C4-2B (cell line): ENCODE results near the gene AFF2.

Experiments
- CTCF ChIP-seq: fragments of 450-650 bp; conservative IDR thresholded peaks from 2 replicates; pipeline ENCODE4 v1.5.1; 2017; ENCODE audit warnings: mild to moderate bottlenecking
- ZFX ChIP-seq: fragments of 450-650 bp; IDR thresholded peaks from 2 replicates; pipeline ENCODE4 v1.6.1; 2017

DNA sequence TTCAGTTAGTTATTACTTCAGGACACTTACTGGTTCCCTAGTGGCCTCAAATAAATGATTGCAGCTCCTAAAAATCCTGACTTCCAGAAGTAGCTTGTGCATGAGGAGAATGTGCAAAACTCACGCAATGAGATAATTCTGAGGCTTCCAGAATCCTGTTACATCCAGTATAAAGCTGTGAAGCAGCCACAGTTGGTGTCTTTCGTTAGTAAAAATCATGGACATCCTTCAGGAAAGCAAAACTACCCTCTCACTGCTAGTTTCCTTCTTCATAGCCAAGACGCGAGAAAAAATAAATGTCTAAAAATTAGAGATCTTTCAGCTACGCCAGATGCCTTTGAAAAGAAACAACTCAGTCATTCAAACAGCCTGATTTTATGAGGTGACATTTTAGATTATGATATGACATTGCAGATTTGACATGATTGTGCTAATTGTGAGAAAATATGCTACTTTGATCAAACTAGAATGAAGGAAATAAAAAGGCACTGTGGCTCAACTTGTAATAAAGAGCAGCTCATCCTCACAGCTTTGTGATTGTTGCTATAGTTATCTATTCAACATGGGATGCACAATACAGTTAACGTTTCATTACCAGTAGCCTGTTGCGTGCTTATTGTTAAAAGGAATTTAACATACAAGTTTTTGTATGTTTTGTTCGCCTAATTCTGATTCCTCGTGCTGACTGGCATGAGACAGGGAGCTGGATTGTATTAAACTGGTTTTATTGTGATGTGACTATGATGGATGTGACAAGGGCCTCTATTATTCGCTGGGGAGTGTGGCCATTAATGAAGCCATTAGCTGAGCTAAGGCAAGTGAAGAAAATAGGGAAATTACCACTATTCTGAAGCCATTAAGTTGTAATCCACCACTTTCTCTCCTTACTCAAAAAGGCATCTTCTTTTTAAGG lies 40.5 kb downstream of the AFF2 start:
- TF ChIP-seq CTCF (no peak), ZFX (no peak)
